ENCODE results near the gene METTL9.
"Not testable (repeated sequence)": the region's sequence is repeated elsewhere in the genome, so short reads cannot be mapped to it uniquely, and the experiment has no call there.

- not testable (repeated sequence) for TF ChIP-seq CTCF (conservative IDR thresholded peaks at IDR 0.05; ENCODE audit: low read length); EZH2phosphoT487 (IDR thresholded peaks at IDR 0.05; ENCODE audit: borderline replicate concordance)
Observed at GRCh38 chr16:21556026-21556595, 43.3 kb upstream of the METTL9 start.

All from Loucy (cell line).